Measurements from ENCODE around the gene CD59.
A peak's percentile ranks its signal among the peaks of the same experiment; 100 is the strongest.
"Not testable (repeated sequence)": the region's sequence is repeated elsewhere in the genome, so short reads cannot be mapped to it uniquely, and the experiment has no call there.

CD59 gene

DNA sequence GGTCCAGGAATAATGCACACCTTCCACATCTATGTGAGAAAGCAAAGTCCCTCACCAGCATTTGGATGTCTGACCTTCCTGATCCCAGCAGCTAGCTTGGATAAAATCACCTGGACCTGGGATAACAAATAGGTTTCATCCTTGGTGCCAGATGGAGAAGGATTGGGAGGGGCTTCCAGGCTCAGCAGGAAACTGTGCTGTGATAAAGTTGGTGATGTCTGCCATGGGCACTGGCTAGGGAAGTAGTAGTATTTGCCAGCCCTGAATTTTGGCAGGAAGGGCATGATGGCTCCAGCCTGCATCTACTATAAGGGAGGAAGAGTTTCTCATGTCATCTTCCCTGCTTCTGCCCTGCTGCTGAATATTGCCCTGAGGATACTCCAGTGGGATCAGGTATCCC lies 73.1 kb downstream of the CD59 start:
- DNase-seq (ENCODE audit: low read depth) = no peak
- no peak overlapping the region for H3K4me3 ChIP-seq (ENCODE audit: low read depth, low read length)

DNA sequence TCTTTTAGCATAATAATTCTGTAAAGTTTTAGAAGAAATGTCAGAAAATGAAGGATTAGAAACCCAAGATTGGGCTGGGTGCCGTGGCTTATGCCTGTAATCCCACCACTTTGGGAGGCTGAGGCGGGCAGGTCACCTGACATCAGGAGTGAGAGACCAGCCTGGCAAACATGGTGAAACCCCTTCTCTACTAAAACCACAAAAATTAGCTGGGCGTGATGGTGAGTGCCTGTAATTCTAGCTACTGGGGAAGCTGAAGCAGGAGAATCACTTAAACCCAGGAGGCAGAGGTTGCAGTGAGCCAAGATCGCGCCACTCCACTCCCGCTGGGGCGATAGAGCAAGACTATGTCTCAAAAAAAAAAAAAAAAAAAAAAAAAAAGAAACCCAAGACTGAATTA lies 74.7 kb downstream of the CD59 start:
- not testable (repeated sequence) for H3K4me3 ChIP-seq (ENCODE audit: low read depth, low read length); DNase-seq (ENCODE audit: low read depth)

More for the DNA sequence above, 73.1 kb downstream of the CD59 start:
- TF ChIP-seq, protein P1, sequence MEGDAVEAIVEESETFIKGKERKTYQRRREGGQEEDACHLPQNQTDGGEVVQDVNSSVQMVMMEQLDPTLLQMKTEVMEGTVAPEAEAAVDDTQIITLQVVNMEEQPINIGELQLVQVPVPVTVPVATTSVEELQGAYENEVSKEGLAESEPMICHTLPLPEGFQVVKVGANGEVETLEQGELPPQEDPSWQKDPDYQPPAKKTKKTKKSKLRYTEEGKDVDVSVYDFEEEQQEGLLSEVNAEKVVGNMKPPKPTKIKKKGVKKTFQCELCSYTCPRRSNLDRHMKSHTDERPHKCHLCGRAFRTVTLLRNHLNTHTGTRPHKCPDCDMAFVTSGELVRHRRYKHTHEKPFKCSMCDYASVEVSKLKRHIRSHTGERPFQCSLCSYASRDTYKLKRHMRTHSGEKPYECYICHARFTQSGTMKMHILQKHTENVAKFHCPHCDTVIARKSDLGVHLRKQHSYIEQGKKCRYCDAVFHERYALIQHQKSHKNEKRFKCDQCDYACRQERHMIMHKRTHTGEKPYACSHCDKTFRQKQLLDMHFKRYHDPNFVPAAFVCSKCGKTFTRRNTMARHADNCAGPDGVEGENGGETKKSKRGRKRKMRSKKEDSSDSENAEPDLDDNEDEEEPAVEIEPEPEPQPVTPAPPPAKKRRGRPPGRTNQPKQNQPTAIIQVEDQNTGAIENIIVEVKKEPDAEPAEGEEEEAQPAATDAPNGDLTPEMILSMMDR (IDR thresholded peaks at IDR 0.05; ENCODE audit: insufficient read depth, low read depth, low read length, missing control alignments) = no peak

DNA sequence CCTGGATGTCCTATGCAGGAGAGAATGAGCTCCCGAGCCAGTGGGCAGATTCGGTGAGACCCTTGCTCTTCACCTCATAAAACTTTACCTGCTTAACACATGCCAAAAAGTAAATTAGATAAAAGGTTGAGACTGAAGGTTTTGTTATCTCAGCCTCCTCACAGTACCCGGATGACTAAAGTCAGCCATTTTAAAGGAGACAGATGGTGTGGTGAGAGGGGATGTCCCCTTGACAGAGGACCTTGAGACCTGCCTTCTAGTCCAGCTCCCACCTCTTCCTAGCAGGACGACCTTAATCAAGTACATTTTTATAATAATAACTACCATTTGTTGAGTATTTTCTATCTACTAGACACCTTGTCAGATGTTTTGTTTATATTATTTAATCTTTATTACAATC lies 75.3 kb downstream of the CD59 start:
- peak; percentile 25 for DNase-seq (ENCODE audit: low read depth)
- TF ChIP-seq, protein P1 (IDR thresholded peaks at IDR 0.05; ENCODE audit: insufficient read depth, low read depth, low read length, missing control alignments) = no peak

DNA sequence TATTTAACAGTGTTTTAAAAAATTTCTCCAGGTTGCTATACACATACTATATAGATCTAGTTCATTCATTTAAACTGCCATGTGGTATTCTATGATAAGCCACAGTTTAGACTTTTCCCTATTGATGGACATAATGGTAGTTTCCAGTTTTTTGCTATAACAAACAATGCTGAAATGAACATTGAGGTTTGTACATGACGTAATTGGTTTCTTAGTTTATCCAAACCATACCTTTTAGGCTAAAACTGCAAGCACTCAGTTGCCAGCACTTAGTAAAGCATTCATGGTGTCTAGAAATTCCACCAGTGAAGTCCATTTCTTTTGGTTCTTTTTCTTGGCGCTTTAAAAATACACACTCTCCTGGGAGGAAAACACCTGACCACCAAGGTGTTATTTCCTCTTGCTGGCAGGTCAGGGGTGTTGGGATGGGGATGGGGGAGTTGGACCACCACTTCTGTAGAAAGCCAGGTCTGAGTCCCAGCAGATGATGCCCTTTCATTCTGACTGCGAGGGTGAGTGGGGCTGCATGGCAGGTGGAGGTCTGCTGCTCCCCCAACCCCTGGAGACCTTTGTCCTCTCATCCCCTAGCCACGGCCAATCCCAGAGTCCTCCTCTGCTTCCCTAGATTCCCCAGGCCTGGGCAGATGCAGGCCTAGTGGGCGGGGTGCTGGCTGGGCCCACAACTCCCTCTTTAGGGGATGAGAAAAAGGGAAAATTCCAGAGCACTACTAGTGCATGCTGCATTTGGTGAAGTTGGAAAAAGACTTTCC lies 76.7 kb downstream of the CD59 start:
- TF ChIP-seq, protein P1 (IDR thresholded peaks at IDR 0.05; ENCODE audit: insufficient read depth, low read depth, low read length, missing control alignments) = no peak
- H3K4me3 ChIP-seq (ENCODE audit: low read depth, low read length) = no peak overlapping the region
- no peak for DNase-seq (ENCODE audit: low read depth)

More for the DNA sequence above, 75.3 kb downstream of the CD59 start:
- no peak overlapping the region for H3K4me3 ChIP-seq (ENCODE audit: low read depth, low read length)

DNA sequence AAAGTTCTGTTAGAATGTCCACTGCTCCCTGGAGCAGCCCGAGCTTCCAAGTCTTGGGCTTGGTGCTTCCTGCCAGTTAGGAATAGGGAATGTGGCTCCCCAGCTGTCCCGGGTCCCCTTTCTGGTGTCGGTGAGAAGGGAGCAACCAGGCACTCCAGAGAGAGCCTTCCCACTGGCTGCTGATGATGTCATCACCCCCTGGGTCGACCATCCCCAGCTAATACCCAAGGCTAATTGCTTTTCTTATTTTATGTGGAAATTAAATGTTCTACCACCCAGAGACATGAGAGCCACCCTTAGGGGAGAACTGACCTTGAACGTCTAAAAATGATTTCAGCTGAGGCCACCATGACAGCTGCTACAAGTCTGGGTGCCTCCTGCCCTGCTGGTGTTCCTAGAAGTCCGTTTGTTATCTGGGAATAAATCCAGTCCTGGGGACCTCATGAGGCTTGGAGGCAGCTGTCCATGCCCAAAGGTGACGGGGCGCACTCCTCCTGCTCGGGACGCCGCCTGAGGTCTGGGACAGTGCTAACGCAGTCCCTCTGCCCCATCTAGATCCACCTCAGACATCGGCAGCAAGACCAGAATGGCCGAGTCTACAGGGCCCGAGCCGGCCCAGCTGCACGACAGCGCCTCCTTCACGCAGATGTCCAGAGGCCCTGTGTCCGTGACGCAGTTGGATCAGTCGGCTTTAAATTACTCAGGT lies 77.9 kb downstream of the CD59 start:
- H3K4me3 ChIP-seq (ENCODE audit: low read depth, low read length) = no peak overlapping the region
- DNase-seq (ENCODE audit: low read depth) = no peak
- TF ChIP-seq, protein P1 (IDR thresholded peaks at IDR 0.05; ENCODE audit: insufficient read depth, low read depth, low read length, missing control alignments) = no peak

DNA sequence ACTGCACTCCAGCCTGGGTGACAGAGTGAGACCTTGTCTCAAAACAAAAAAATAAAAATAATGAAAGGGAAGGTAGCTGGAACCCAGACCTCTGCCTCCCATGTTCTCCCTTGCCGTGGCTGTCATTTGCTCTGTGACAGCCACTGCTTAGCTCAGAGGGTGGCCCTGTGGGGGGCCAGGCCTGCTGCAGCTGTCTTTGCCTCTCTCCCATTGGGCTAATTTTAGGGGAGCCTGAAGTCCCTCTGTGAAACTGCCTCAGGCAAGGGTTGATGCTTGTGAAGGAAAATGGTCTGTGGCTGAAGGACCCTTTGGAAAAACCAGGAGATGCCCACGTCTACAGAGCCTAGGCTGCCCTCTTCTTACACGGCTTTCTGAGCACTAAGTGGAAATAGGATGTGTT lies 78.5 kb downstream of the CD59 start:
- no peak overlapping the region for H3K4me3 ChIP-seq (ENCODE audit: low read depth, low read length)
- DNase-seq (ENCODE audit: low read depth) = no peak
- TF ChIP-seq, protein P1 (IDR thresholded peaks at IDR 0.05; ENCODE audit: insufficient read depth, low read depth, low read length, missing control alignments) = no peak

DNA sequence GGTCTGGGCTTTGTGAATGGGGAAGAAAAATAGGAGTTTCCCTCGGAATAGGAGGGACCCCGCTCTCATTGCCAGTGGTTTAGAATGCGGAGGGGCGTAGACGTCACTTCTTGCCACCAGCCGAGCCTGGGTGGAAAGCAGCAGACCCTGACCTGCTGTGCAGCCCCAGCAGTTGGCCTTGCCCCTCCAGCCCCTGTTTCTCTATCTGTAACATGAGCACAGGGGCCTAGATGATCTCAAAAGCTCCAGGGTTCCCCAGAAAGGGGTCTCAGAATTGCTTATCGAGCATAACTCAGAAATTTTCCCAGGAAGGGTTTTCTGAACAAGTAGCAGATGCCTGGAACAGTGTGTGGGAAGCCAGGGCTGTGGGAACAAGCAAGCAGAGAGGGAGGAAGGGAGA lies 79.5 kb downstream of the CD59 start:
- H3K4me3 ChIP-seq (ENCODE audit: low read depth, low read length) = no peak overlapping the region
- TF ChIP-seq, protein P1 (IDR thresholded peaks at IDR 0.05; ENCODE audit: insufficient read depth, low read depth, low read length, missing control alignments) = no peak

More for the DNA sequence above, 79.5 kb downstream of the CD59 start:
- peak; percentile 23 for DNase-seq (ENCODE audit: low read depth)

Measured in GM12865 (cell line).